ENCODE measurements around the gene CPAMD8.

Gene CPAMD8

GRCh38 chr19:16896146-16897028, 130.2 kb downstream of the CPAMD8 start:
- peak overlapping the region; percentile 32 for H3K4me3 ChIP-seq (replicated peaks; ENCODE audit: low read depth, low read length)
- TF ChIP-seq, protein P1, sequence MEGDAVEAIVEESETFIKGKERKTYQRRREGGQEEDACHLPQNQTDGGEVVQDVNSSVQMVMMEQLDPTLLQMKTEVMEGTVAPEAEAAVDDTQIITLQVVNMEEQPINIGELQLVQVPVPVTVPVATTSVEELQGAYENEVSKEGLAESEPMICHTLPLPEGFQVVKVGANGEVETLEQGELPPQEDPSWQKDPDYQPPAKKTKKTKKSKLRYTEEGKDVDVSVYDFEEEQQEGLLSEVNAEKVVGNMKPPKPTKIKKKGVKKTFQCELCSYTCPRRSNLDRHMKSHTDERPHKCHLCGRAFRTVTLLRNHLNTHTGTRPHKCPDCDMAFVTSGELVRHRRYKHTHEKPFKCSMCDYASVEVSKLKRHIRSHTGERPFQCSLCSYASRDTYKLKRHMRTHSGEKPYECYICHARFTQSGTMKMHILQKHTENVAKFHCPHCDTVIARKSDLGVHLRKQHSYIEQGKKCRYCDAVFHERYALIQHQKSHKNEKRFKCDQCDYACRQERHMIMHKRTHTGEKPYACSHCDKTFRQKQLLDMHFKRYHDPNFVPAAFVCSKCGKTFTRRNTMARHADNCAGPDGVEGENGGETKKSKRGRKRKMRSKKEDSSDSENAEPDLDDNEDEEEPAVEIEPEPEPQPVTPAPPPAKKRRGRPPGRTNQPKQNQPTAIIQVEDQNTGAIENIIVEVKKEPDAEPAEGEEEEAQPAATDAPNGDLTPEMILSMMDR (IDR thresholded peaks at IDR 0.05; ENCODE audit: low read depth, low read length, missing control alignments) = no peak
- no peak for DNase-seq (ENCODE audit: extremely low read depth, low read depth)

DNA sequence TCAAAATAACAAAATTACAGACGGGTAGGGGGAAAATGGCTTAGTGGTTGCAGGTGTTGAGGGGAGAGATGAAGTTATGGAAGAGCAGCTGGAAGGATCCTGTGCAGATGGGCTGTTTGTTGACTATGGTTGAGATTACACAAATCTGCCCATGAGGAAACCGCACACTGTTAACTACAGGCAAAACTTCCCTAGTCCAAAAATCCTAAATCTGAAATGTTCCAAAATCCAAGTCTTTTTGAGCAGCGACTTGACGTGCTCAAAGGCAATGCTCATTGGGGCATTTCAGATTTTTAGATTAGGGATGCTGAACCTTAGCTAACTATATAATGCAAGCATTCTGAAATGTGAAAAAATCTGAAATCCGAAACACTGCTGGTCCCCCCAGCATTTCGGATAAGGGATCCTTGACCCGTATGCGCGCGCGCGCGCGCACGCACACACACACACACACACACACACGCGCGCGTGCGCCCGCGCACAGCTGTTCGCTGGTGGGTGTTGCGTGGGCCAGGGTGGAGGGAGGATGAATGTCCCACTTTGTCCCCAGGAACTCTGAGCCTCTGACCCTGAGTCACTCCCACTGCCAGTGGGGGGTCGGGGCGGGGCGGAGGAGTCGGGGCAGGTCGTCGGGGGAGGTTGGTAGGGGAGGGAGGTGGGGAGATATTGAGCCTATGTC, 131.0 kb downstream of the CPAMD8 start:
- H3K4me3 ChIP-seq (replicated peaks; ENCODE audit: low read depth, low read length) = no peak overlapping the region
- TF ChIP-seq, protein P1 (IDR thresholded peaks at IDR 0.05; ENCODE audit: low read depth, low read length, missing control alignments) = no peak

DNA sequence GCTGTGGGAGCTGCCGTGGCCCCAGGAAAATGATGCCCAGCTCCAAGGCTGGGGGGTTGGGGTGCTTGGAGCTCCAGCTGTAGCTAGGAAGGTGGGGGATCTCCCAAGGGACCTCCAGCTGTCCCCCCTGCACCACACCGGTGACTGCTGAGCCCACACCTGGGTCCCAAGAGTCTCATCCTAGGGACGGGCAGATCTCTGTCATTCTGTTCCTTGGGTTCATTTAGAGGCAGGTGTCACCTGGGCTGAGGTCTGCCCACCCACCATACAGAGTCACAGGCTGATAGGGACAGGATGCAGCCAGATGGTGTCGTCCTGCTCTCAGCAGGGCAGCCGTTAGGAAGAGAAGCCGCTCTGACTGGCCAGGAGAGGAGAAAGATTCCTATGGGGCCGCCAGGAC, 132.5 kb downstream of the CPAMD8 start:
- DNase-seq (ENCODE audit: extremely low read depth, low read depth) = no peak
- H3K4me3 ChIP-seq (replicated peaks; ENCODE audit: low read depth, low read length) = no peak overlapping the region

More for the DNA sequence above, 131.0 kb downstream of the CPAMD8 start:
- DNase-seq (ENCODE audit: extremely low read depth, low read depth) = no peak

DNA sequence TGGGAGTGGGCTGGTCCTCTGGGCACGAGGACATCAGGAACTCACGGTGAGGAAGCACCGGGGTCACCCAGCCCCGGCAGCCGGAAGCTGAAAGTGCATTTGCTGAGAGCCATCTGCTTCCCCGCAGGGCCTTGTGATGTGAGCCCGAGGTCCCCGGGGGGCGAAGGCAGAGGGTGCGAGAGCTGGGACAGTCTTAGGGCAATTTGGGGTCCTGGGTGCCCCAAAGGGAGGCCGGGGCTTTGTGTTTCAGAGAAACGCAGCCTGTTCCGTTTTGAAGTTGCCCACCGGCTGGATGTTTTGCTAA, 133.0 kb downstream of the CPAMD8 start:
- no peak overlapping the region for H3K4me3 ChIP-seq (replicated peaks; ENCODE audit: low read depth, low read length)
- TF ChIP-seq, protein P1 (IDR thresholded peaks at IDR 0.05; ENCODE audit: low read depth, low read length, missing control alignments) = no peak
- no peak for DNase-seq (ENCODE audit: extremely low read depth, low read depth)

More for the DNA sequence above, 132.5 kb downstream of the CPAMD8 start:
- TF ChIP-seq, protein P1 (IDR thresholded peaks at IDR 0.05; ENCODE audit: low read depth, low read length, missing control alignments) = no peak

DNA sequence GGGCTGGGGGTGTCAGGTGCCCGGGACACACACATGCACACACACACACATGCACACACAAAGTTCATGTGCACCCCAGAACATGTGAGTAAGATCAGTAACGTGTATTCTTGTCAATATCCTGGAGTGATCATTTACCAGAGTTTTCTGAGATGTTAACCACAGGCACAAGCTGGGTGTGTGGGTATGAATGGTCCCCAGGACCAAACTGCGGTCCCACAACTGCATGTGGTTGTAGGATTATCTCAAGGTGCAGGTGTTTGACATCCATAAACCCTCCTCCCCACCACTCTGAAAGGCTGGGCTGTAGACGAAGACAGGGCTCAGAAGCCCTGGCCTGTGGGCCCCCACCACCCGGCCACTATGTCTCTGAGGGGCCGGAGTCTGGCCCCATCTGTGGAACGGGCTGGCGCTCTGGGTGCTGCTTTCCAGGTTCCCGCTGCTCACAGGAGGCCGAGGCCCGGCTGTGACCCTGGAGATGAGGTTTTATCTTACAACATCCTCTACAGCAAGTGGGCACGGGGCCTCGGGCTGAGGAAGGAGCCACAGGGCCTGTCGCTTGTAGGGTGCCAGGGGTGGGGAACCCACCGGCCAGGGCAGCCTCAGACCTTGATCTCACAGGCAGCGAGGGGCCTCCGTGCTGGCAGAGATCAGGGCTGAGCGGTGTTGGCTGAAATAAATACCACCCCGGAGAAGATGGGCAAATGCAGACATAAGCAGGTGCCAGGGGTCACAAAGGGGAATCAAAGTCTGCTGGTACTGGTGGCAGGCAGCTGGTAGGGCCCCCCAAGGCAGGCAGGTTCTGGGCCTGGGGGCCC, 133.5 kb downstream of the CPAMD8 start:
- no peak overlapping the region for H3K4me3 ChIP-seq (replicated peaks; ENCODE audit: low read depth, low read length)
- no peak for DNase-seq (ENCODE audit: extremely low read depth, low read depth)
- TF ChIP-seq, protein P1 (IDR thresholded peaks at IDR 0.05; ENCODE audit: low read depth, low read length, missing control alignments) = no peak

DNA sequence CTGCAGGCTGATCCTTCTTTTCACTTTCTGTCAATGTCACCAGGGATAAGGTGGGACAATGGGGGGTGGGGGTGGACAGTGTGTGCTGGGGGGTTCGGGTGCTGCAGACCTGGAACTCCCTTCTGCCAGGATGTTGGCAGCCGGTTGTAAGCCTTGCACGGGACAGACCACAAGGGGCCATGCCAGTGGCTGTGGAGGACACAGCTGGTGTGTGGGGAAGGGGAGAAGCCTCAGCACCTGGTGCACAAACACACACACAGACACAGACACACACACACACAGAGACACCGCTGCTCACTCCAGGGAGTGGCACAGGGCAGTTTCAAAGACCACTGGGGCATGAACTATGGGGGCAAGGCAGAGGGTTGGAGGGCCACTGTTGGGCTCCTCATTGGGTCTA, 134.2 kb downstream of the CPAMD8 start:
- no peak for DNase-seq (ENCODE audit: extremely low read depth, low read depth)
- TF ChIP-seq, protein P1 (IDR thresholded peaks at IDR 0.05; ENCODE audit: low read depth, low read length, missing control alignments) = no peak
- no peak overlapping the region for H3K4me3 ChIP-seq (replicated peaks; ENCODE audit: low read depth, low read length)
